ENCODE data around the gene UBIAD1. TPM values are rescaled to one million over a fixed set of nuclear protein-coding genes. Genes with fewer than 3 reads are reported as not detected.

The UBIAD1 gene
- total RNA-seq, 1 donor from 2014 or later = 20.3 TPM

Other genes with a start within 250 kb of the UBIAD1 start
- not detected for gene MASP2, start 226.0 kb upstream of the UBIAD1 start, total RNA-seq
- 72.6 TPM for gene SRM, start 213.2 kb upstream of the UBIAD1 start, total RNA-seq
- 71.5 TPM for gene EXOSC10, start 173.3 kb upstream of the UBIAD1 start, total RNA-seq
- 1.4 TPM for gene ANGPTL7, start 83.8 kb upstream of the UBIAD1 start, total RNA-seq
- 59.2 TPM for gene MTOR, start 10.6 kb upstream of the UBIAD1 start, total RNA-seq
- gene DISP3, start 206.0 kb downstream of the UBIAD1 start, total RNA-seq = 0.34 TPM